CD4-positive, alpha-beta T cell treated with Interleukin-12 subunit alpha and Interleukin-12 subunit beta, for 1 hour (primary cell): ENCODE data around the gene ZDHHC4.

Experiments
- DNase-seq: peaks from one replicate; pipeline ENCODE4 v3.0.0-alpha.2; 2020

Gene ZDHHC4

GRCh38 chr7:6637544-6638229 lies 60.4 kb downstream of the ZDHHC4 start:
- peak; percentile 71 for DNase-seq
